Heart right ventricle (tissue), 16 donors: Measurements from ENCODE around the gene ACTR3. TPM values are rescaled to one million over a fixed set of nuclear protein-coding genes. Genes with fewer than 3 reads are reported as not detected.

Source experiments
- ATAC-seq, 8 donors: fragments of 200-7000 bp; cut with Tn5 transposase; one replicate each; pipeline ENCODE4 v1.9.1; 2020; ENCODE audit warnings: mild to moderate bottlenecking in 8 of 8, moderate library complexity in 8 of 8, moderate number of reproducible peaks in 1 of 8
- DNase-seq, 2 donors: peaks; one replicate each; pipeline ENCODE4 v3.0.0-alpha.2; 2020
- H3K27ac ChIP-seq, 10 donors: fragments of 200-600 bp; sonication (generic) in 2 of 10; one replicate each; pipeline versions ENCODE4 v1.5.0 to v1.8.0; 2020 to 2022; ENCODE audit warnings: mild to moderate bottlenecking in 3 of 10
- H3K27me3 ChIP-seq, 7 donors: fragments of 200-600 bp; one replicate each; pipeline ENCODE4 v1.8.0; 2021 to 2022; ENCODE audit warnings: mild to moderate bottlenecking in 2 of 7
- H3K36me3 ChIP-seq, 9 donors: fragments of 200-600 bp; sonication (generic) in 1 of 9; one replicate each; pipeline versions ENCODE4 v1.5.0 to v1.8.0; 2020 to 2022; ENCODE audit warnings: mild to moderate bottlenecking in 2 of 9
- H3K4me1 ChIP-seq, 9 donors: fragments of 200-600 bp; sonication (generic) in 1 of 9; one replicate each; pipeline versions ENCODE4 v1.5.0 to v1.8.0; 2020 to 2022; ENCODE audit warnings: mild to moderate bottlenecking in 4 of 9
- H3K4me3 ChIP-seq, 10 donors: fragments of 200-600 bp; sonication (generic) in 2 of 10; one replicate each; pipeline versions ENCODE4 v1.5.0 to v1.8.0; 2020 to 2022; ENCODE audit warnings: mild to moderate bottlenecking in 7 of 10, moderate library complexity in 2 of 10
- H3K9me3 ChIP-seq, 11 donors: fragments of 200-600 bp in 10 of 11; sonication (generic) in 2 of 11; one replicate each; pipeline versions ENCODE4 v1.5.0 to v1.8.0; 2013 to 2022; ENCODE audit warnings: mild to moderate bottlenecking in 2 of 11, control low read depth in 1 of 11, moderate library complexity in 1 of 11
- WGBS, 2 donors: extraction: QIAGEN DNeasy Blood & Tissue Kit; methylation state at CpG; one replicate each; pipeline ENCODE4 v1.1.7; 2013; ENCODE audit warnings: inconsistent platforms in 1 of 2; 5-methylcytosine and 5-hydroxymethylcytosine counted together
- intact Hi-C, 10 donors: fragments of 100-400 bp; cut with DNase I; formaldehyde crosslinking; loops; one replicate each; pipeline versions ENCODE4 v1.11.1 to v1.14.2; 2022
- polyA plus RNA-seq, 2 donors: library from polyadenylated mRNA; stranded (reverse); fragments of 200-250 nt; gene quantifications; one replicate each; pipeline ENCODE4 v1.2.3, GENCODE V29; 2013
- total RNA-seq, 10 donors: library from RNA; stranded (reverse); fragmentation: NEBNext Ultra II Directional in 3 of 10; extraction: Animal tissue kit (Norgen Biotek cat#: 25700) in 3 of 10; gene quantifications; one replicate each; pipeline versions ENCODE4 v1.2.1 to v1.2.4, GENCODE V29; 2021 to 2023
- TF ChIP-seq, protein P1 (sequence below), 9 donors: fragments of 200-600 bp; sonication (generic) in 2 of 9; IDR thresholded peaks; one replicate each; pipeline versions ENCODE4 v1.5.0 to v1.8.0; 2021 to 2022; ENCODE audit warnings: antibody characterized with exemption in 9 of 9, mild to moderate bottlenecking in 5 of 9, moderate library complexity in 1 of 9
- donor health status: Arrhythmogenic right ventricular cardiomyopathy.
- donor health status: ischemic (EF 13 %, LVEDD 7.1; RV severe dilation, severe dysfunction).
- donor health status: healthy with polysubstance abuse.
- donor health status: DM: no; HTN: yes; CAD: no.
- donor health status: DM: no; HTN: no; CAD: no.
- donor health status: ischemic (EF 25% LVEDD 6.9; RV normal size, moderate dysfunction).
- donor health status: ischemic (EF 25% LVEDD 5.7; RV mildly dilated, moderate dysfunction).
- donor health status: healthy.
- donor health status: DM: yes; HTN: yes; CAD: no.
- donor health status: Ischemic cardiomyopathy.
- donor health status: ischemic (EF 35%, LVEDD 5.7; RV mildly dilated, moderate dysfunction).
- donor health status: nonischemic (EF 11% LVEDD 7.7; RV severe dilation, severe dysfunction).
- donor health status: DM: yes; HTN: yes; CAD: no.
- donor health status: PGD.
- donor health status: ischemic (EF 29% LVEDD 5.4; RV normal size, mild dysfunction).
- donor health status: nonischemic (EF 23%, LVEDD 6.1; RV moderate dilation, normal function).

ACTR3 gene
- total and polyA plus RNA-seq, 12 donors = 12.7 to 167 (median 112) TPM

GRCh38 chr2:113850687-113851086 is 39.2 kb upstream of the ACTR3 start:
- DNase-seq = no peak
- Histone ChIP-seq H3K27ac (no peak overlapping the region), H3K36me3 (no peaks in the 10 kb centered on the region), H3K27me3 (no peaks in the 10 kb centered on the region), H3K4me3 (no peak overlapping the region), H3K9me3 (peaks cover 0 to 2% (median 0%) of the 10 kb centered on the region in 11 donors), H3K4me1 (peaks cover 0 to 22% (median 0%) of the 10 kb centered on the region in 9 donors)
- WGBS, 2 donors = 72 to 76% methylated on average over 3 of the region's 3 CpGs
- intact Hi-C loops = loop anchor here in 1 of 10 donors (5.0 kb wide), 1 partner anchor 593 kb away; no protein-coding TSS in a partner anchor
- ATAC-seq = no peak
- TF ChIP-seq, protein P1, sequence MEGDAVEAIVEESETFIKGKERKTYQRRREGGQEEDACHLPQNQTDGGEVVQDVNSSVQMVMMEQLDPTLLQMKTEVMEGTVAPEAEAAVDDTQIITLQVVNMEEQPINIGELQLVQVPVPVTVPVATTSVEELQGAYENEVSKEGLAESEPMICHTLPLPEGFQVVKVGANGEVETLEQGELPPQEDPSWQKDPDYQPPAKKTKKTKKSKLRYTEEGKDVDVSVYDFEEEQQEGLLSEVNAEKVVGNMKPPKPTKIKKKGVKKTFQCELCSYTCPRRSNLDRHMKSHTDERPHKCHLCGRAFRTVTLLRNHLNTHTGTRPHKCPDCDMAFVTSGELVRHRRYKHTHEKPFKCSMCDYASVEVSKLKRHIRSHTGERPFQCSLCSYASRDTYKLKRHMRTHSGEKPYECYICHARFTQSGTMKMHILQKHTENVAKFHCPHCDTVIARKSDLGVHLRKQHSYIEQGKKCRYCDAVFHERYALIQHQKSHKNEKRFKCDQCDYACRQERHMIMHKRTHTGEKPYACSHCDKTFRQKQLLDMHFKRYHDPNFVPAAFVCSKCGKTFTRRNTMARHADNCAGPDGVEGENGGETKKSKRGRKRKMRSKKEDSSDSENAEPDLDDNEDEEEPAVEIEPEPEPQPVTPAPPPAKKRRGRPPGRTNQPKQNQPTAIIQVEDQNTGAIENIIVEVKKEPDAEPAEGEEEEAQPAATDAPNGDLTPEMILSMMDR (IDR thresholded peaks at IDR 0.05) = no peak

GRCh38 chr2:113851640-113852039 is 38.2 kb upstream of the ACTR3 start:
- TF ChIP-seq, protein P1 (IDR thresholded peaks at IDR 0.05) = no peak
- WGBS, 2 donors = 34 to 47% methylated on average over 3 of the region's 3 CpGs
- H3K36me3 ChIP-seq = no peaks in the 10 kb centered on the region
- H3K4me1 ChIP-seq = peaks cover 0 to 20% (median 0%) of the 10 kb centered on the region in 9 donors
- DNase-seq = peak in 1 of 2 donors; percentile 5
- no peak overlapping the region for H3K4me3 ChIP-seq
- no peaks in the 10 kb centered on the region for H3K27me3 ChIP-seq
- ATAC-seq = peak; percentile 43 to 96 (median 72)
- H3K27ac ChIP-seq = peak overlapping the region in 1 of 10 donors; percentile 17
- no peaks in the 10 kb centered on the region for H3K9me3 ChIP-seq
- intact Hi-C loops = loop anchor here in 1 of 10 donors (5.0 kb wide), 1 partner anchor 594 kb away; no protein-coding TSS in a partner anchor

GRCh38 chr2:113854208-113854607 is 35.7 kb upstream of the ACTR3 start:
- Histone ChIP-seq H3K4me3 (no peak overlapping the region), H3K27me3 (no peaks in the 10 kb centered on the region), H3K27ac (no peak overlapping the region), H3K4me1 (peaks cover 0 to 42% (median 0%) of the 10 kb centered on the region in 9 donors), H3K9me3 (no peaks in the 10 kb centered on the region), H3K36me3 (no peaks in the 10 kb centered on the region)
- intact Hi-C loops = loop anchor here in 1 of 10 donors (5.0 kb wide), 1 partner anchor 597 kb away; no protein-coding TSS in a partner anchor
- DNase-seq (no peak), ATAC-seq (no peak)
- WGBS, 2 donors = 95 to 98% methylated on average over 1 of the region's 1 CpG
- TF ChIP-seq, protein P1 (IDR thresholded peaks at IDR 0.05) = no peak

DNA sequence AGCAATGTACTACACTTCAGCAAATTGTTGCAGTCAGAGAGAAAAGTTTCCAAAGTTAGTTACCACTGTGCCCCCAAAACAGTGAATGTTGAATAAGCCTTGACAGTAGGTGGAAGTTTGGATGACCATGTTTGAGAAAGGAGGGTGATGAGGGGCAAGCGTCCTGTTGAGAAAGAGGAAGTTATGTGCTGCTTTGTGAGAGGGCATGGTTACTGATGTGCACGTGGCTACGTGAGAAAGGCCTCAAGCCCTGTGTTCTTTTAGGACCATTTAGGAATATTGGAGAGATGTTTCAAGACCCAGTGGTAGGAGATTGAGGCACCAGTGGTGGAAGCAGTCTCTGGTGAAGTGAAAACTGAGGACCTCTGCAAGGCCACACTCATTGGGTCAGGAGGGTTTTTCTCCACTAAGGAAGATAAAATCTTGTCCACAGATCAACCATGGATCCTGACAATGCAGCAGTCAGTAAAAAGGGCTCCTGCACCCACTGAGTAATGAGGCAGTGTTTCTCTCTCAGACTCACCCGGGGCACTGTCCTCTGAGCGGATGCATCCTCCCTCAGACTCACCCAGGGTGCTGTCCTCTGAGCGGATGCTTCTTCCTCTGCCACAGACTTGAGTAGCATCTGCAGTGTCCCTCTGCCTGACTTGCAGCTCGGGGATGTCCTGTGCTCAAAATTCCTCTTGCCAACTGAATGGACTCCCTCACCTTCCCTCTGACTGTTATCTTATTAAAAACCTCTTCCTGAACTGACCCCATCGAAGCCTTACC is 34.7 kb upstream of the ACTR3 start:
- Histone ChIP-seq H3K4me1 (peaks cover 0 to 52% (median 0%) of the 10 kb centered on the region in 9 donors), H3K27me3 (no peaks in the 10 kb centered on the region), H3K36me3 (no peaks in the 10 kb centered on the region), H3K4me3 (no peak overlapping the region), H3K9me3 (no peaks in the 10 kb centered on the region), H3K27ac (no peak overlapping the region)
- TF ChIP-seq, protein P1 (IDR thresholded peaks at IDR 0.05) = no peak
- no peak for DNase-seq
- intact Hi-C loops = loop anchor here in 1 of 10 donors (5.0 kb wide), 1 partner anchor 598 kb away; no protein-coding TSS in a partner anchor
- no peak for ATAC-seq
- WGBS, 2 donors = 79 to 83% methylated on average over 8 of the region's 8 CpGs
